Measurements from ENCODE around the gene HNMT.
"Not testable (repeated sequence)": the region's sequence is repeated elsewhere in the genome, so short reads cannot be mapped to it uniquely, and the experiment has no call there.

HNMT gene

GRCh38 chr2:137986268-137986667 is 22.0 kb downstream of the HNMT start:
- ChIA-PET POLR2A (no interaction called here), CTCF (interaction anchor here (1.5 kb wide), 1 partner anchor 91 kb away, joined by 3 read pairs; no protein-coding TSS in a partner anchor)
- peaks cover 0 to 5% (median 0%) of the 10 kb centered on the region in 5 experiments for H3K9me3 ChIP-seq (ENCODE audit: control extremely low read depth in 1 of 5, control insufficient read depth in 4 of 5, insufficient read depth in 2 of 5, low read depth in 1 of 5, low read length in 4 of 5)
- 100% methylated on average over 1 of the region's 1 CpG for WGBS (ENCODE audit: insufficient coverage)
- no peaks in the 10 kb centered on the region for H3K4me1 ChIP-seq (ENCODE audit: control extremely low read depth in 1 of 4, control insufficient read depth in 4 of 4, insufficient read depth in 4 of 4, low read length in 3 of 4)
- H3K27ac ChIP-seq (ENCODE audit: insufficient read depth in 1 of 2, low read depth in 1 of 2, low read length in 2 of 2, poor library complexity in 1 of 2, severe bottlenecking in 2 of 2) = no peak overlapping the region
- no peak for DNase-seq
- H3K36me3 ChIP-seq (ENCODE audit: control insufficient read depth in 4 of 4, insufficient read depth in 4 of 4, low read length in 3 of 4) = no peaks in the 10 kb centered on the region
- H3K27me3 ChIP-seq (replicated peaks in 2 of 5; ENCODE audit: control insufficient read depth in 4 of 5, insufficient read depth in 5 of 5, low read length in 4 of 5) = no peaks in the 10 kb centered on the region
- no peak overlapping the region for H3K4me3 ChIP-seq (ENCODE audit: control insufficient read depth in 1 of 7, extremely low read depth in 1 of 7, insufficient read depth in 4 of 7, low read depth in 2 of 7, low read length in 6 of 7)

- Histone ChIP-seq H3K27me3 (replicated peaks in 2 of 5; ENCODE audit: control insufficient read depth in 4 of 5, insufficient read depth in 5 of 5, low read length in 4 of 5) (no peaks in the 10 kb centered on the region), H3K9me3 (ENCODE audit: control extremely low read depth in 1 of 5, control insufficient read depth in 4 of 5, insufficient read depth in 2 of 5, low read depth in 1 of 5, low read length in 4 of 5) (peaks cover 0 to 9% (median 0%) of the 10 kb centered on the region in 5 experiments), H3K4me3 (ENCODE audit: control insufficient read depth in 1 of 7, extremely low read depth in 1 of 7, insufficient read depth in 4 of 7, low read depth in 2 of 7, low read length in 6 of 7) (no peak overlapping the region), H3K36me3 (ENCODE audit: control insufficient read depth in 4 of 4, insufficient read depth in 4 of 4, low read length in 3 of 4) (no peaks in the 10 kb centered on the region), H3K4me1 (ENCODE audit: control extremely low read depth in 1 of 4, control insufficient read depth in 4 of 4, insufficient read depth in 4 of 4, low read length in 3 of 4) (no peaks in the 10 kb centered on the region), H3K27ac (ENCODE audit: insufficient read depth in 1 of 2, low read depth in 1 of 2, low read length in 2 of 2, poor library complexity in 1 of 2, severe bottlenecking in 2 of 2) (no peak overlapping the region)
- ChIA-PET CTCF (no interaction called here), POLR2A (no interaction called here)
- DNase-seq = no peak
These were observed 22.7 kb downstream of the HNMT start for GRCh38 chr2:137987011-137987410.

- Histone ChIP-seq H3K4me3 (ENCODE audit: control insufficient read depth in 1 of 7, extremely low read depth in 1 of 7, insufficient read depth in 4 of 7, low read depth in 2 of 7, low read length in 6 of 7) (no peak overlapping the region), H3K27ac (ENCODE audit: insufficient read depth in 1 of 2, low read depth in 1 of 2, low read length in 2 of 2, poor library complexity in 1 of 2, severe bottlenecking in 2 of 2) (no peak overlapping the region), H3K27me3 (replicated peaks in 2 of 5; ENCODE audit: control insufficient read depth in 4 of 5, insufficient read depth in 5 of 5, low read length in 4 of 5) (no peaks in the 10 kb centered on the region), H3K36me3 (ENCODE audit: control insufficient read depth in 4 of 4, insufficient read depth in 4 of 4, low read length in 3 of 4) (no peaks in the 10 kb centered on the region), H3K4me1 (ENCODE audit: control extremely low read depth in 1 of 4, control insufficient read depth in 4 of 4, insufficient read depth in 4 of 4, low read length in 3 of 4) (no peaks in the 10 kb centered on the region), H3K9me3 (ENCODE audit: control extremely low read depth in 1 of 5, control insufficient read depth in 4 of 5, insufficient read depth in 2 of 5, low read depth in 1 of 5, low read length in 4 of 5) (peaks cover 0 to 15% (median 0%) of the 10 kb centered on the region in 5 experiments)
- CTCF ChIA-PET = no interaction called here
- POLR2A ChIA-PET = no interaction called here
- DNase-seq = no peak
These were observed 26.8 kb downstream of the HNMT start for GRCh38 chr2:137991078-137991477.

GRCh38 chr2:137992039-137992646 is 27.9 kb downstream of the HNMT start:
- WGBS (ENCODE audit: insufficient coverage) = 100% methylated on average over 5 of the region's 6 CpGs
- Histone ChIP-seq H3K9me3 (ENCODE audit: control extremely low read depth in 1 of 5, control insufficient read depth in 4 of 5, insufficient read depth in 2 of 5, low read depth in 1 of 5, low read length in 4 of 5) (peaks cover 0 to 15% (median 0%) of the 10 kb centered on the region in 5 experiments), H3K27me3 (replicated peaks in 2 of 5; ENCODE audit: control insufficient read depth in 4 of 5, insufficient read depth in 5 of 5, low read length in 4 of 5) (no peaks in the 10 kb centered on the region), H3K4me1 (ENCODE audit: control extremely low read depth in 1 of 4, control insufficient read depth in 4 of 4, insufficient read depth in 4 of 4, low read length in 3 of 4) (no peaks in the 10 kb centered on the region), H3K27ac (ENCODE audit: insufficient read depth in 1 of 2, low read depth in 1 of 2, low read length in 2 of 2, poor library complexity in 1 of 2, severe bottlenecking in 2 of 2) (no peak overlapping the region), H3K36me3 (ENCODE audit: control insufficient read depth in 4 of 4, insufficient read depth in 4 of 4, low read length in 3 of 4) (no peaks in the 10 kb centered on the region), H3K4me3 (ENCODE audit: control insufficient read depth in 1 of 7, extremely low read depth in 1 of 7, insufficient read depth in 4 of 7, low read depth in 2 of 7, low read length in 6 of 7) (no peak overlapping the region)
- CTCF ChIA-PET = no interaction called here
- POLR2A ChIA-PET = no interaction called here
- no peak for DNase-seq

GRCh38 chr2:137993715-137994476 is 29.6 kb downstream of the HNMT start:
- H3K4me1 ChIP-seq (ENCODE audit: control extremely low read depth in 1 of 4, control insufficient read depth in 4 of 4, insufficient read depth in 4 of 4, low read length in 3 of 4); CTCF ChIA-PET; POLR2A ChIA-PET; H3K27ac ChIP-seq (ENCODE audit: insufficient read depth in 1 of 2, low read depth in 1 of 2, low read length in 2 of 2, poor library complexity in 1 of 2, severe bottlenecking in 2 of 2); DNase-seq; H3K36me3 ChIP-seq (ENCODE audit: control insufficient read depth in 4 of 4, insufficient read depth in 4 of 4, low read length in 3 of 4); H3K4me3 ChIP-seq (ENCODE audit: control insufficient read depth in 1 of 7, extremely low read depth in 1 of 7, insufficient read depth in 4 of 7, low read depth in 2 of 7, low read length in 6 of 7); H3K27me3 ChIP-seq (replicated peaks in 2 of 5; ENCODE audit: control insufficient read depth in 4 of 5, insufficient read depth in 5 of 5, low read length in 4 of 5): not testable (repeated sequence)
- peaks cover 0 to 15% (median 0%) of the 10 kb centered on the region in 5 experiments for H3K9me3 ChIP-seq (ENCODE audit: control extremely low read depth in 1 of 5, control insufficient read depth in 4 of 5, insufficient read depth in 2 of 5, low read depth in 1 of 5, low read length in 4 of 5)
- WGBS (ENCODE audit: insufficient coverage) = 100% methylated on average over 1 of the region's 1 CpG

- H3K27ac ChIP-seq (ENCODE audit: insufficient read depth in 1 of 2, low read depth in 1 of 2, low read length in 2 of 2, poor library complexity in 1 of 2, severe bottlenecking in 2 of 2); H3K27me3 ChIP-seq (replicated peaks in 2 of 5; ENCODE audit: control insufficient read depth in 4 of 5, insufficient read depth in 5 of 5, low read length in 4 of 5); H3K4me1 ChIP-seq (ENCODE audit: control extremely low read depth in 1 of 4, control insufficient read depth in 4 of 4, insufficient read depth in 4 of 4, low read length in 3 of 4); DNase-seq; CTCF ChIA-PET; H3K4me3 ChIP-seq (ENCODE audit: control insufficient read depth in 1 of 7, extremely low read depth in 1 of 7, insufficient read depth in 4 of 7, low read depth in 2 of 7, low read length in 6 of 7); H3K36me3 ChIP-seq (ENCODE audit: control insufficient read depth in 4 of 4, insufficient read depth in 4 of 4, low read length in 3 of 4): not testable (repeated sequence)
- peaks cover 0 to 15% (median 0%) of the 10 kb centered on the region in 5 experiments for H3K9me3 ChIP-seq (ENCODE audit: control extremely low read depth in 1 of 5, control insufficient read depth in 4 of 5, insufficient read depth in 2 of 5, low read depth in 1 of 5, low read length in 4 of 5)
- WGBS (ENCODE audit: insufficient coverage) = 67% methylated on average over 1 of the region's 2 CpGs
- POLR2A ChIA-PET = interaction anchor here (0.6 kb wide), 1 partner anchor 30 kb away, joined by 3 read pairs; no protein-coding TSS in a partner anchor
These were observed 31.1 kb downstream of the HNMT start for GRCh38 chr2:137995368-137995767.

- H3K4me1 ChIP-seq (ENCODE audit: control extremely low read depth in 1 of 4, control insufficient read depth in 4 of 4, insufficient read depth in 4 of 4, low read length in 3 of 4); H3K36me3 ChIP-seq (ENCODE audit: control insufficient read depth in 4 of 4, insufficient read depth in 4 of 4, low read length in 3 of 4); POLR2A ChIA-PET; CTCF ChIA-PET; DNase-seq; H3K4me3 ChIP-seq (ENCODE audit: control insufficient read depth in 1 of 7, extremely low read depth in 1 of 7, insufficient read depth in 4 of 7, low read depth in 2 of 7, low read length in 6 of 7); H3K27me3 ChIP-seq (replicated peaks in 2 of 5; ENCODE audit: control insufficient read depth in 4 of 5, insufficient read depth in 5 of 5, low read length in 4 of 5); H3K27ac ChIP-seq (ENCODE audit: insufficient read depth in 1 of 2, low read depth in 1 of 2, low read length in 2 of 2, poor library complexity in 1 of 2, severe bottlenecking in 2 of 2): not testable (repeated sequence)
- peaks cover 0 to 11% (median 0%) of the 10 kb centered on the region in 5 experiments for H3K9me3 ChIP-seq (ENCODE audit: control extremely low read depth in 1 of 5, control insufficient read depth in 4 of 5, insufficient read depth in 2 of 5, low read depth in 1 of 5, low read length in 4 of 5)
These were observed 31.9 kb downstream of the HNMT start for GRCh38 chr2:137996158-137996557.
